HG03280 (cell line): Measurements from ENCODE around the gene CD300H.

Source experiments
- ATAC-seq: cut with Tn5 transposase; IDR thresholded peaks from one replicate; pipeline ENCODE4 v1.9.1; 2021; ENCODE audit warnings: mild to moderate bottlenecking, moderate library complexity; ENCODE audit not compliant: unreplicated experiment

Gene CD300H

GRCh38 chr17:74567397-74567796 lies at the start of gene CD300H:
Gene CD300H (minus strand): TSS chr17:74567509.
- no peak for ATAC-seq

- no peak for ATAC-seq
Measured at GRCh38 chr17:74616696-74617095, 49.4 kb upstream of the CD300H start.

DNA sequence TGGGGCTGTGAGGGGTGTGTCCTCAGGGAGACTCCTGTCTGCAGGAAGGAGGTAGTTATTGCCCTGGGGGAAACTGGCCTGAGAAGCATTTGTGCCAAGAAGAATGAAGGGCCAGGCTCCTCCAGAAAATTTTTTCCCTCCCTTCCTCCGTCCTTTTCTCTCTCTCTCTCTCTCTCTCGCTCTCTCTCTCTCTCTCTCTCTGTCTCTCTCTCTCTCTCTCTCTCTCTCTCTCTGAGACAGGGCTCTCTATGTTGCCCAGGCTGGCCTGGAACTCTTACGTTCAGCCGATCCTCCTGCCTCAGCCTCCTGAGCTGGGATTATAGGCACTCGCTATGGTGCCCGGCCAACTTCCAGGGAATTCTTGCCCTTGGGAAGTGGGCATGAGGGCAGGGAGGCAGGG lies 44.7 kb upstream of the CD300H start:
- no peak for ATAC-seq

DNA sequence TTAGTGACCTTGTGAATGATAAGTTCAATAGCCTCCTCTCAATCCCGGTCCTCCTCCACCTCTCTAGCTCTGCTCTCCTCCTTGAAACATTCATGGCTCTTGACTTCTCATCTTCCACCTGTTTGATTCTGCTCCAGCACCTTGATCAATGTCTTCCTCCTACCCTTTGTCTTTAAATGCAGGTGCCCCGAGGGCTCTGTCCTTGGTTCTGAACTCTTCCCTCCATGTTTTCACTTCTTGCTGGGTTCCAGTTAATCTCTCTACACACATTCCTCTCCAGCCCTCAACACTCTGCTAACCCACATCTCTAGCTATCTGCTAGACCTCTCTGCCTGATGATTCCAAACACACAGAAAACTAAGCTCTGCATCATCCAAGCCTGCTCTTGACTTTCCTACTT lies 42.8 kb upstream of the CD300H start:
- ATAC-seq, result no peak

DNA sequence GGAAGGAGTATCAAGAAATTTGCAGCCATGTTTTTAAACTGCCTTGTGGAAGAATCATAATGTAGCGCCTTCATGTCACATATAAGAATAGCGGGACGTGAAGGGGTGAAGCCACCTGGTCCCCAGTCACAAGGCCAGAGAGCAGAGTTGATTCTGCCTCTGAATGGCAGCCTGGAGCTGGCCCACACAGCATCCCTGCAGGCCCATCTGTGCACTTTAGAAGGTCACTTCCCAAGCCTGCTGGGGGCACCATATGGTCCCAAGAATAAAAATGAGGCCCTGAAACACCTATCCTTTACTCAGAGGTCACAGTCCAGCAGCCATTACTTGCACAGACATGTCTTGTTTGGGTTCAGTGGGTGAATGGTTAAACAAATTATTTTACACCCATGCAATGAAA lies 41.2 kb upstream of the CD300H start:
- no peak for ATAC-seq

DNA sequence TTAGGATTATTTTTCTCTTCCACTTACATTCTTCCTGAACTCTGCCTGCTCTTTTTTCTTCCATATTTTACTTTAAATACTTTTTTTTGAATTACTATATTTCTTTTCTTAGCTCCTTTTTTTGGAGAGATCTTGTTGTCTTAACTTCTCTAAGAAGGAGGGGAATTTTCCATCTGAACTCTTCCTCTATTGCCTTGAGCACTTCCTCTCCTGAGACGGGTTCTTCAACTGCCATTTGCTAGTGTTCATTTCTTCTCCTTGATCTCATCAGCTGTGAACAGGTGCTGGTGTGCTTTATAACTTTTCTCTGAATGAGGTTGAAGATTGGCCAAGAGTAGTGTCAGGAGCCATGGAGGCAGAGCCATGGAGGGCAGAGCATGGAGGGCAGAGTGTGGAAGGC lies 39.9 kb upstream of the CD300H start:
- no peak for ATAC-seq

DNA sequence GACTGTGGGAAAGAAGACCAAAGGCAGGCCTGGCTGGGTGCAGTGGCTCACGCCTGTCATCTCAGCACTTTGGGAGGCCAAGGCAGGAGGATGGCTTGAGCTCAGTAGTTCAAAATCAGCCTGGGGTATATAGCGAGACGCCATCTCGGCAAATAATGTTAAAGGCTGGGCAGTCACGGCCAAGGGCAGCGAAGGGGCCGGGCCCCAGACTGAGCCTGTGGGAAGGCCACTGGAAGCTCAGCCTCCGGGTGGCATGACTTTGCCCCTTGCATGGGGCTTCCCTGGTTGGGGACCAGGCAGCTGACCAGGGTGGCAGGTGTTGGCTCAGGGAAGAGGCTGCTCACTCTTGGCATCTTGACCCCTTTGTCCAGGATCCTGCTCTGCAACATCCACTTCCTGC lies 38.7 kb upstream of the CD300H start:
- no peak for ATAC-seq

DNA sequence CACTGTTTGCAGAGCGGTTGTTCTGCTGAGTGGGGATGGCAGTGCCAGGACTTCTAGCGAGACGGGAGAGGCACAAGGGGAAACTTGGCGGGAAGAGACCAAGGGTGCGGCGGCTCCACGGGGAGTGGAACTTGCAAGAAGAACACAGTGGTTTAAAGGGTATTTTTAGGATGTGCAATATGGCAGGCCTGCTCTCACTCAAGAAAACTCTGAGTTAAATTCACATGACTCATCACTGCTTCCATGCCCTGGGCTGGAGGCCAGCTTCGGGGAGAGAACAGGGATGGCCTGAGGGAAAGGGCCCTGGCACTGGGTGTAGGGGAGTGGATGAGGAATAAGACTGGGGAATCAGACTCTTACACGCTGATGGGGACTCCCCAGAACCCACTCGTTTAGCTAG lies 38.1 kb upstream of the CD300H start:
- ATAC-seq, result no peak

- no peak for ATAC-seq
Measured at GRCh38 chr17:74604761-74605160, 37.5 kb upstream of the CD300H start.

GRCh38 chr17:74604200-74604599 lies 36.9 kb upstream of the CD300H start:
- no peak for ATAC-seq

DNA sequence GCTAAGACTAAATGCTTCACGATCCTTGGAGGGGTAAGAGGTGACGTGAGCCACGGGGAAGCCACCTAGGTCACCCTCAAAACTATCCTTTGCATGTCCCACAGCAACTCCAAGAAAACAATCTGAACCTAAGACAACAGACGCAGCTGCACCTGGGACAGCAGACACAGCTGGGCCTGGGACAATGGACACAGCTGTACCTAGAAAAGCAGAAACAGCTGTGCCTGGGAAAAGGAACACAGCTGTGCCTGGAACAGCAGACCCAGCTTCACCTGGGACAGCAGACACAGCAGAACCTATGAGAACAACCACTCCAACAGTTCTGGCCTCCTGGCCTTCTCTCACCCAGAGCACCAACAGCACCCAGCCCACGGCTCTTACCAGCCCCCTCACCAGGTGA lies 36.4 kb upstream of the CD300H start:
- no peak for ATAC-seq

DNA sequence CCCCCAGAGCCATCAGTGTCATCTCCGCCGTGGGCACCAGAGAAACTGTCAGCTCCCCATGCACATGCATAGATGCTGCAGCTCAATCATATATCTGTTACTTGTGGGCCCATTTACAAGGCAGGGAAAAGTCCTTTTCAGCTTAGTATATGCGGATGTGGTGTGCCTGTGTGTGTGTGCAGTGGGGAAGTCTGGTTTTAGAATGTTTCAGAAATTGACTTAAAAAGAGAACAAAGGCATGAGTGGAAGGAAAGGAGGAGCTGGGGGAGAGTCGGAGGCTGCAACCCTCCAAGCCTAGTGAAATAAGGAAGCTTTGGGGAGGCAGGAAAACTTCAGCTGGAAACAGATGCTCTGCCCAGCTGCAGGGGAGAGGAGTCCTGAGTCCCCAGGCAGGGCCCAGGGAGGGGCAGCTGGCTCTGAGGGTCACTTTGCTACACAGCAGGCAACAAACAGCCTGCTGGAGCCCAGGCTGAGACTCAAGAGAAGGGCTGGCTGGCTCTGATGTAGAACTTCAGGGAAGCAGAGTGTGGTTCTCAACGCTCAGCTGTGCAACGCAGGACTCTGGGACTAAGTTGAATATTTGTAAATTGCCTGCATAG lies 35.8 kb upstream of the CD300H start:
- ATAC-seq, result no peak

GRCh38 chr17:74601944-74602572 lies 34.7 kb upstream of the CD300H start:
- ATAC-seq, result no peak

GRCh38 chr17:74599448-74599939 lies 32.2 kb upstream of the CD300H start:
- no peak for ATAC-seq

GRCh38 chr17:74599023-74599399 lies 31.7 kb upstream of the CD300H start:
- ATAC-seq, result no peak

- no peak for ATAC-seq
Measured at GRCh38 chr17:74598346-74599022, 31.2 kb upstream of the CD300H start.

- ATAC-seq, result no peak
Measured at GRCh38 chr17:74597069-74597790, 29.9 kb upstream of the CD300H start.

DNA sequence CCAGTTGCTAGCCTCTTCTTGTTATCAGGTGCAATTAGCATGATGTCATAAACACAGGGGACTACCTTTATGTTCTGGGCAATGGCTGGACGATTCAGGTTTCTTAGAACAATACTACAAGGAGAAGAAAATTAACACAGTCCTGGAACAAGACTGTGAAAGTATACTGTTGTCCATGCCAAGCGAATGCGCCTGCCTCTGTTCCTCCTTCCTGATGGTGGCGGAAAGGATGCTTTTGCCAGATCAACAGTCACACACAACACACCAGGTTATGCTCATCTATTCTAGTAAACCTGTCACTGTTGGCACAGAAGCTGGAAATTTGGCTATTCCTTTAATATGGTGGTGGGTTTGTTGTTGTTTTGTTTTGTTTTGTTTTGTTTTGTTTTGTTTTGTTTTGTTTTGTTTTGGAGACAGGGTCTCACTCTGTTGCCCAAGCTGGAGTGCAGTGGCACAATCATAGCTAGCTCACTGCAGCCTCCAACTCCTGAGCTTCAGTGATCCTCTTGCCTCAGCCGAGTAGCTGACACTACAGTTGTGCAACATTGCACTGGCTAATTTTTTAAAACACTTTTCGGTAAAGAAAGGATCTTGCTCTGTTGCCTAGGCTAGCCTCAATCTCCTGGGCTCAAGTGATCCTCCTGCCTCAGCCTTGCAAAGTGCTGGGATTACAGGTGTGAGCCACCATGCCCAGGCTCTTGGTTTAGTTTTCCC lies 27.9 kb upstream of the CD300H start:
- ATAC-seq, result no peak

DNA sequence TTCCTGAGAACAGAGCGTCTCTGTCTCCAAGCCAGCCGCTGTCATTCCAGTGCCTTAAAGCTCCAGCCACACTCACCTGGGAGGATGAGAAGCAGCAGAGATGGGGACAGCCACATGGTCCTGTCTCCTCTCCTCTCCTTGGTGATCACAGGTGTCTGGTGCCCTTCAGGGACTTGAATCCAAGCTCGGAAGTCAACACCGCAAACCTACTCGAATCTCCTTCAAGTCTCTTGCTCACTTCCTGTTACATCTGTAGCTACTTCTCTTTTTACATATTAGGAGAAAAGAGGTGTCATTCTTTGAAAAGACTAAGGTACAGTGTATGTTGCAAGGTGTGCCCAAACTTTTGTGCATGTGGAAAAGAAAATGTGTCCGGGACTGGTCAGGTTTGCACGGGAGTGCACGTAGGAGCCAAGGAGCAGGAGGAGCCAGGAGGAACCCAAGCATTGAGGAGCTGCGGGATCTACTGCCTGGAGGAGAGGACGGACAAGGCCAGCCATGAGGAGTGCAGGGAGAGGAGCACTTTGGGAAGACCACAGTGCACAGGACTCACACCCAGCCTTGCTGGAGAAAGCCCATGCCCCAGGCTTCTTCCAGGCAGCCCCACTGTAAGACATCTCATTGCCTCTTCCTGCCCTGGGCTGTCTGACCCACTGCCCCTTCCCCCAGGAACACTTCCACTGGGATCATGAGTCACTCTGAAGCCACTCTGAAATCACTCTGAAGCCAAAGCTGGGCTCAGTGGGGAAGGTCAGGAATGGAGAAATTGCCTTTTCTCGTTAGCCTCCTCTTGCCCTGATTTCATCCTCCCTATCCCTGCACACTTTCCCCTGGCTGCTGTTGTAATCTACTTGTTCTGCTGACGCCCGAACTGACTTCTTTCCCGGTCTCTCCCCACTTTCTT lies 25.0 kb upstream of the CD300H start, which contains the start of gene CD300LD:
TSS of gene CD300LD (minus strand) at position 197 of the 904 bp plus-strand sequence. CDS start at position 116, 81 bp downstream.
- ATAC-seq, result no peak

DNA sequence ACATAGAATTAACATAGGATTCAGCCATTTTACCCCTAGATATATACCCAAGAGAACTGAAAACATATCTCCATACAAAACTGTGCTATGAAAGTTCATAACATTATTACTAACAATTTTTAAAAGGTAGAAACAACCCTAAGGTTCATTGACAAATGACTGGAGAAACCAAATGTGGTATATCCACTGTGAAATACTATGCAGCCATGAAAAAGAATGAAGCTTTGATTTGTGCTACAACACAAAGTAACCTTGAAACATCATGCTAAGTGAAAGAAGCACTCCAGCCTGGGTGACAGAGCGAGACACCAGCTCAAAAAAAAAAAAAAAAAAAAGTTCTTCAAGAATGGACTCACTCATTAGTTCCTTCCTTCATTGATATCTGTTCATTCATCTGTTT lies 24.2 kb upstream of the CD300H start:
- no peak for ATAC-seq
